ENCODE data around the gene MPV17L2. TPM values are rescaled to one million over a fixed set of nuclear protein-coding genes. Genes with fewer than 3 reads are reported as not detected.

Gene MPV17L2
- total and polyA plus RNA-seq, 2 experiments from 2014 or later, result 38.7 to 81.3 TPM

DNA sequence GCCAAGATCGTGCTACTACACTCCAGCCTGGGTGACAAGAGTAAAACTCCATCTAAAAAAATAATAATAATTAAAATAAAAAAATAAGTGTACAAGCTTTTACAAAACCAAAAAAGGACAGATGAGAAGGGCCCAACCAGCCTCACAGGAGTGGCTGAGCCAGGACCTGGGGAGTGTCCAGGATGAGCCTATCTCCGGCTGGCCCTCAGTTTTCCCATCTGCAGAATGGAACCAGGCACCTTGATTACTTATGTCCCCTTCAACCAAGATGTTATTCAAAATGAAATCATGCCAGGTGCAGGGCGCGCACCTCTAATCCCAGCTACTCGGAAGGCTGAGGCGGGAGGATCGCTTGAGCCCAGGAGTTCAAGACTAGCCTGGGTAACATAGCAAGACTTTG lies 28.9 kb upstream of the MPV17L2 start:
- no peak overlapping the region for H3K27ac ChIP-seq (ENCODE audit: low read depth)
- H3K4me3 ChIP-seq, result no peak overlapping the region
- no peaks in the 10 kb centered on the region for H3K79me2 ChIP-seq (replicated peaks; ENCODE audit: insufficient read depth)
- no peaks in the 10 kb centered on the region for H3K27me3 ChIP-seq (ENCODE audit: insufficient read depth)
- H3F3A ChIP-seq (replicated peaks; ENCODE audit: low read depth), result peaks cover 15% of the 10 kb centered on the region; the same call in 1 of the 2 replicates
- peaks cover 48% of the 10 kb centered on the region for H3K36me3 Mint-ChIP-seq (ENCODE audit: low read depth)
- H3K4me1 Mint-ChIP-seq, result peaks cover 6% of the 10 kb centered on the region; the same call in 2 of the 3 replicates
- no peak overlapping the region for H2AFZ ChIP-seq
- no peak overlapping the region for H3K27ac Mint-ChIP-seq
- H3K4me2 ChIP-seq, result no peak overlapping the region
- peaks cover 4% of the 10 kb centered on the region; the same call in 1 of the 2 replicates for H3K36me3 ChIP-seq (ENCODE audit: insufficient read depth)
- H3K9me3 Mint-ChIP-seq, result no peaks in the 10 kb centered on the region
- H3K9me2 ChIP-seq (ENCODE audit: insufficient read depth), result no peaks in the 10 kb centered on the region
- TF ChIP-seq JUNB (IDR thresholded peaks at IDR 0.05; ENCODE audit: unreplicated experiment), result no peak
- TF ChIP-seq STAT1 (IDR thresholded peaks at IDR 0.05; ENCODE audit: unreplicated experiment), result no peak
- no peak for TF ChIP-seq EZH2 (IDR thresholded peaks at IDR 0.05; ENCODE audit: low read depth, unreplicated experiment)
- no peak for TF ChIP-seq EZH2phosphoT487 (IDR thresholded peaks at IDR 0.05; ENCODE audit: unreplicated experiment)
- TF ChIP-seq, protein P1, sequence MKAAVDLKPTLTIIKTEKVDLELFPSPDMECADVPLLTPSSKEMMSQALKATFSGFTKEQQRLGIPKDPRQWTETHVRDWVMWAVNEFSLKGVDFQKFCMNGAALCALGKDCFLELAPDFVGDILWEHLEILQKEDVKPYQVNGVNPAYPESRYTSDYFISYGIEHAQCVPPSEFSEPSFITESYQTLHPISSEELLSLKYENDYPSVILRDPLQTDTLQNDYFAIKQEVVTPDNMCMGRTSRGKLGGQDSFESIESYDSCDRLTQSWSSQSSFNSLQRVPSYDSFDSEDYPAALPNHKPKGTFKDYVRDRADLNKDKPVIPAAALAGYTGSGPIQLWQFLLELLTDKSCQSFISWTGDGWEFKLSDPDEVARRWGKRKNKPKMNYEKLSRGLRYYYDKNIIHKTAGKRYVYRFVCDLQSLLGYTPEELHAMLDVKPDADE (IDR thresholded peaks at IDR 0.05), result no peak
- TF ChIP-seq NANOG (IDR thresholded peaks at IDR 0.05; ENCODE audit: borderline replicate concordance), result no peak
- TF ChIP-seq ZNF114 (CRISPR knock-in tag; IDR thresholded peaks at IDR 0.05), result no peak
- no peak for TF ChIP-seq POLR2AphosphoS5 (IDR thresholded peaks at IDR 0.05; ENCODE audit: low read depth)
- TF ChIP-seq ZNF331 (CRISPR knock-in tag; IDR thresholded peaks at IDR 0.05; ENCODE audit: low read depth), result no peak
- TF ChIP-seq, protein P2, sequence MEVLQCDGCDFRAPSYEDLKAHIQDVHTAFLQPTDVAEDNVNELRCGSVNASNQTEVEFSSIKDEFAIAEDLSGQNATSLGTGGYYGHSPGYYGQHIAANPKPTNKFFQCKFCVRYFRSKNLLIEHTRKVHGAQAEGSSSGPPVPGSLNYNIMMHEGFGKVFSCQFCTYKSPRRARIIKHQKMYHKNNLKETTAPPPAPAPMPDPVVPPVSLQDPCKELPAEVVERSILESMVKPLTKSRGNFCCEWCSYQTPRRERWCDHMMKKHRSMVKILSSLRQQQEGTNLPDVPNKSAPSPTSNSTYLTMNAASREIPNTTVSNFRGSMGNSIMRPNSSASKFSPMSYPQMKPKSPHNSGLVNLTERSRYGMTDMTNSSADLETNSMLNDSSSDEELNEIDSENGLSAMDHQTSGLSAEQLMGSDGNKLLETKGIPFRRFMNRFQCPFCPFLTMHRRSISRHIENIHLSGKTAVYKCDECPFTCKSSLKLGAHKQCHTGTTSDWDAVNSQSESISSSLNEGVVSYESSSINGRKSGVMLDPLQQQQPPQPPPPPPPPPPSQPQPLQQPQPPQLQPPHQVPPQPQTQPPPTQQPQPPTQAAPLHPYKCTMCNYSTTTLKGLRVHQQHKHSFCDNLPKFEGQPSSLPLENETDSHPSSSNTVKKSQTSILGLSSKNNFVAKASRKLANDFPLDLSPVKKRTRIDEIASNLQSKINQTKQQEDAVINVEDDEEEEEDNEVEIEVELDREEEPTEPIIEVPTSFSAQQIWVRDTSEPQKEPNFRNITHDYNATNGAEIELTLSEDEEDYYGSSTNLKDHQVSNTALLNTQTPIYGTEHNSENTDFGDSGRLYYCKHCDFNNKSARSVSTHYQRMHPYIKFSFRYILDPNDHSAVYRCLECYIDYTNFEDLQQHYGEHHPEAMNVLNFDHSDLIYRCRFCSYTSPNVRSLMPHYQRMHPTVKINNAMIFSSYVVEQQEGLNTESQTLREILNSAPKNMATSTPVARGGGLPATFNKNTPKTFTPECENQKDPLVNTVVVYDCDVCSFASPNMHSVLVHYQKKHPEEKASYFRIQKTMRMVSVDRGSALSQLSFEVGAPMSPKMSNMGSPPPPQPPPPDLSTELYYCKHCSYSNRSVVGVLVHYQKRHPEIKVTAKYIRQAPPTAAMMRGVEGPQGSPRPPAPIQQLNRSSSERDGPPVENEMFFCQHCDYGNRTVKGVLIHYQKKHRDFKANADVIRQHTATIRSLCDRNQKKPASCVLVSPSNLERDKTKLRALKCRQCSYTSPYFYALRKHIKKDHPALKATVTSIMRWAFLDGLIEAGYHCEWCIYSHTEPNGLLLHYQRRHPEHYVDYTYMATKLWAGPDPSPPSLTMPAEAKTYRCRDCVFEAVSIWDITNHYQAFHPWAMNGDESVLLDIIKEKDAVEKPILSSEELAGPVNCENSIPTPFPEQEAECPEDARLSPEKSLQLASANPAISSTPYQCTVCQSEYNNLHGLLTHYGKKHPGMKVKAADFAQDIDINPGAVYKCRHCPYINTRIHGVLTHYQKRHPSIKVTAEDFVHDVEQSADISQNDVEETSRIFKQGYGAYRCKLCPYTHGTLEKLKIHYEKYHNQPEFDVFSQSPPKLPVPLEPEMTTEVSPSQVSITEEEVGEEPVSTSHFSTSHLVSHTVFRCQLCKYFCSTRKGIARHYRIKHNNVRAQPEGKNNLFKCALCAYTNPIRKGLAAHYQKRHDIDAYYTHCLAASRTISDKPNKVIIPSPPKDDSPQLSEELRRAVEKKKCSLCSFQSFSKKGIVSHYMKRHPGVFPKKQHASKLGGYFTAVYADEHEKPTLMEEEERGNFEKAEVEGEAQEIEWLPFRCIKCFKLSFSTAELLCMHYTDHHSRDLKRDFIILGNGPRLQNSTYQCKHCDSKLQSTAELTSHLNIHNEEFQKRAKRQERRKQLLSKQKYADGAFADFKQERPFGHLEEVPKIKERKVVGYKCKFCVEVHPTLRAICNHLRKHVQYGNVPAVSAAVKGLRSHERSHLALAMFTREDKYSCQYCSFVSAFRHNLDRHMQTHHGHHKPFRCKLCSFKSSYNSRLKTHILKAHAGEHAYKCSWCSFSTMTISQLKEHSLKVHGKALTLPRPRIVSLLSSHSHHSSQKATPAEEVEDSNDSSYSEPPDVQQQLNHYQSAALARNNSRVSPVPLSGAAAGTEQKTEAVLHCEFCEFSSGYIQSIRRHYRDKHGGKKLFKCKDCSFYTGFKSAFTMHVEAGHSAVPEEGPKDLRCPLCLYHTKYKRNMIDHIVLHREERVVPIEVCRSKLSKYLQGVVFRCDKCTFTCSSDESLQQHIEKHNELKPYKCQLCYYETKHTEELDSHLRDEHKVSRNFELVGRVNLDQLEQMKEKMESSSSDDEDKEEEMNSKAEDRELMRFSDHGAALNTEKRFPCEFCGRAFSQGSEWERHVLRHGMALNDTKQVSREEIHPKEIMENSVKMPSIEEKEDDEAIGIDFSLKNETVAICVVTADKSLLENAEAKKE (CRISPR knock-in tag; IDR thresholded peaks at IDR 0.05), result no peak
- TF ChIP-seq, protein P3, sequence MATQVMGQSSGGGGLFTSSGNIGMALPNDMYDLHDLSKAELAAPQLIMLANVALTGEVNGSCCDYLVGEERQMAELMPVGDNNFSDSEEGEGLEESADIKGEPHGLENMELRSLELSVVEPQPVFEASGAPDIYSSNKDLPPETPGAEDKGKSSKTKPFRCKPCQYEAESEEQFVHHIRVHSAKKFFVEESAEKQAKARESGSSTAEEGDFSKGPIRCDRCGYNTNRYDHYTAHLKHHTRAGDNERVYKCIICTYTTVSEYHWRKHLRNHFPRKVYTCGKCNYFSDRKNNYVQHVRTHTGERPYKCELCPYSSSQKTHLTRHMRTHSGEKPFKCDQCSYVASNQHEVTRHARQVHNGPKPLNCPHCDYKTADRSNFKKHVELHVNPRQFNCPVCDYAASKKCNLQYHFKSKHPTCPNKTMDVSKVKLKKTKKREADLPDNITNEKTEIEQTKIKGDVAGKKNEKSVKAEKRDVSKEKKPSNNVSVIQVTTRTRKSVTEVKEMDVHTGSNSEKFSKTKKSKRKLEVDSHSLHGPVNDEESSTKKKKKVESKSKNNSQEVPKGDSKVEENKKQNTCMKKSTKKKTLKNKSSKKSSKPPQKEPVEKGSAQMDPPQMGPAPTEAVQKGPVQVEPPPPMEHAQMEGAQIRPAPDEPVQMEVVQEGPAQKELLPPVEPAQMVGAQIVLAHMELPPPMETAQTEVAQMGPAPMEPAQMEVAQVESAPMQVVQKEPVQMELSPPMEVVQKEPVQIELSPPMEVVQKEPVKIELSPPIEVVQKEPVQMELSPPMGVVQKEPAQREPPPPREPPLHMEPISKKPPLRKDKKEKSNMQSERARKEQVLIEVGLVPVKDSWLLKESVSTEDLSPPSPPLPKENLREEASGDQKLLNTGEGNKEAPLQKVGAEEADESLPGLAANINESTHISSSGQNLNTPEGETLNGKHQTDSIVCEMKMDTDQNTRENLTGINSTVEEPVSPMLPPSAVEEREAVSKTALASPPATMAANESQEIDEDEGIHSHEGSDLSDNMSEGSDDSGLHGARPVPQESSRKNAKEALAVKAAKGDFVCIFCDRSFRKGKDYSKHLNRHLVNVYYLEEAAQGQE (IDR thresholded peaks at IDR 0.05; ENCODE audit: unreplicated experiment), result no peak
- TF ChIP-seq, protein P4, sequence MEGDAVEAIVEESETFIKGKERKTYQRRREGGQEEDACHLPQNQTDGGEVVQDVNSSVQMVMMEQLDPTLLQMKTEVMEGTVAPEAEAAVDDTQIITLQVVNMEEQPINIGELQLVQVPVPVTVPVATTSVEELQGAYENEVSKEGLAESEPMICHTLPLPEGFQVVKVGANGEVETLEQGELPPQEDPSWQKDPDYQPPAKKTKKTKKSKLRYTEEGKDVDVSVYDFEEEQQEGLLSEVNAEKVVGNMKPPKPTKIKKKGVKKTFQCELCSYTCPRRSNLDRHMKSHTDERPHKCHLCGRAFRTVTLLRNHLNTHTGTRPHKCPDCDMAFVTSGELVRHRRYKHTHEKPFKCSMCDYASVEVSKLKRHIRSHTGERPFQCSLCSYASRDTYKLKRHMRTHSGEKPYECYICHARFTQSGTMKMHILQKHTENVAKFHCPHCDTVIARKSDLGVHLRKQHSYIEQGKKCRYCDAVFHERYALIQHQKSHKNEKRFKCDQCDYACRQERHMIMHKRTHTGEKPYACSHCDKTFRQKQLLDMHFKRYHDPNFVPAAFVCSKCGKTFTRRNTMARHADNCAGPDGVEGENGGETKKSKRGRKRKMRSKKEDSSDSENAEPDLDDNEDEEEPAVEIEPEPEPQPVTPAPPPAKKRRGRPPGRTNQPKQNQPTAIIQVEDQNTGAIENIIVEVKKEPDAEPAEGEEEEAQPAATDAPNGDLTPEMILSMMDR (conservative IDR thresholded peaks at IDR 0.05; ENCODE audit: low read depth in 2 of 2), result no peak
- TF ChIP-seq CREB1 (CRISPR knock-in tag; IDR thresholded peaks at IDR 0.05; ENCODE audit: low read depth), result no peak
- H3K4me3 Mint-ChIP-seq, result no peak overlapping the region
- ATAC-seq (no peak), DNase-seq (ENCODE audit: low spot score) (no peak)
- no peaks in the 10 kb centered on the region; the same call in none of the 2 replicates for H4K20me1 ChIP-seq (replicated peaks; ENCODE audit: insufficient read depth)
- H3K27me3 Mint-ChIP-seq (ENCODE audit: insufficient read depth, low read depth, poor library complexity), result peaks cover 8% of the 10 kb centered on the region
- H3K4me1 ChIP-seq (ENCODE audit: insufficient read depth), result no peaks in the 10 kb centered on the region; the same call in 1 of the 2 replicates

Data from GM23338 (cell line).